HEK293 (cell line): ENCODE data around the gene TEP1.

Source experiments
- CTCF ChIA-PET: fragments of 350-600 bp; formaldehyde crosslinking; extraction: SDS; loops from one replicate; lab custom pipeline; 2021; ENCODE audit warnings: antibody characterized with exemption; lab: Yijun Ruan, JAX
- POLR2A ChIA-PET: fragments of 300-600 bp; formaldehyde crosslinking; extraction: SDS; loops from one replicate; lab custom pipeline; 2020; ENCODE audit warnings: antibody characterized with exemption, inconsistent platforms; lab: Yijun Ruan, JAX
- H3K27ac ChIP-seq: fragments of 200-500 bp; sonication (Bioruptor generic); 2 replicates; pipeline ENCODE4 v1.5.1; 2014; ENCODE audit warnings: low read depth, low read length, control low read depth, inconsistent platforms; ENCODE audit errors: extremely low read depth
- H3K36me3 ChIP-seq, 2 experiments: fragments of 200-500 bp in 1 of 2; sonication (Bioruptor generic) in 1 of 2; 1 replicate in 1 of 2; 2 replicates in 1 of 2; pipeline ENCODE4 v1.5.1; 2014 to 2017; ENCODE audit warnings: inconsistent platforms in 2 of 2, low read length in 2 of 2; ENCODE audit not compliant: control insufficient read depth in 2 of 2, insufficient read depth in 1 of 2
- H3K4me1 ChIP-seq: fragments of 200-500 bp; sonication (Bioruptor generic); 2 replicates; pipeline ENCODE4 v1.5.1; 2014; ENCODE audit warnings: mild to moderate bottlenecking, low read length, inconsistent platforms; ENCODE audit not compliant: control insufficient read depth, insufficient read depth
- H3K4me3 ChIP-seq: 2 replicates; pipeline ENCODE4 v1.5.1; 2011; ENCODE audit warnings: low read depth, mild to moderate bottlenecking, control low read depth, low read length, moderate library complexity
- H3K9me3 ChIP-seq: fragments of 200-500 bp; sonication (Bioruptor generic); 2 replicates; pipeline ENCODE4 v1.5.1; 2014; ENCODE audit warnings: low read depth, low read length, inconsistent platforms; ENCODE audit not compliant: control insufficient read depth, insufficient read depth
- AEBP2 ChIP-seq: fragments of 450-650 bp; formaldehyde crosslinking; IDR thresholded peaks from 2 replicates; pipeline ENCODE4 v1.5.1; 2016; ENCODE audit warnings: missing biosample characterization, missing genetic modification characterization, borderline replicate concordance
- EGR2 ChIP-seq: fragments of 450-650 bp; formaldehyde crosslinking; IDR thresholded peaks from 2 replicates; pipeline ENCODE4 v1.5.1; 2016; ENCODE audit warnings: low read depth, missing biosample characterization, missing genetic modification characterization
- HOXC10 ChIP-seq: sonication (generic); formaldehyde crosslinking; IDR thresholded peaks from 2 replicates; pipeline ENCODE4 v1.8.1; 2023; ENCODE audit warnings: mild to moderate bottlenecking, missing genetic modification reagents
- PATZ1 ChIP-seq: fragments of 450-650 bp; formaldehyde crosslinking; IDR thresholded peaks from 2 replicates; pipeline ENCODE4 v1.5.1; 2016; ENCODE audit warnings: missing biosample characterization, missing genetic modification characterization
- YY2 ChIP-seq: fragments of 450-650 bp; formaldehyde crosslinking; IDR thresholded peaks from 2 replicates; pipeline ENCODE4 v1.5.1; 2016; ENCODE audit warnings: missing biosample characterization, missing genetic modification characterization
- ZBTB49 ChIP-seq: fragments of 450-650 bp; formaldehyde crosslinking; IDR thresholded peaks from 2 replicates; pipeline ENCODE4 v1.5.1; 2016; ENCODE audit warnings: missing biosample characterization, missing genetic modification characterization, low read depth
- ZFP37 ChIP-seq: fragments of 450-650 bp; formaldehyde crosslinking; IDR thresholded peaks from 2 replicates; pipeline ENCODE4 v1.5.1; 2016; ENCODE audit warnings: missing biosample characterization, missing genetic modification characterization
- ZNF157 ChIP-seq: fragments of 450-650 bp; formaldehyde crosslinking; IDR thresholded peaks from 2 replicates; pipeline ENCODE4 v1.5.1; 2016; ENCODE audit warnings: missing biosample characterization, missing genetic modification characterization
- ZNF16 ChIP-seq: fragments of 450-650 bp; formaldehyde crosslinking; IDR thresholded peaks from 2 replicates; pipeline ENCODE4 v1.5.1; 2016; ENCODE audit warnings: low read depth, missing biosample characterization, missing genetic modification characterization
- ZNF2 ChIP-seq: fragments of 450-650 bp; formaldehyde crosslinking; IDR thresholded peaks from 2 replicates; pipeline ENCODE4 v1.5.1; 2016; ENCODE audit warnings: missing biosample characterization, missing genetic modification characterization
- ZNF280C ChIP-seq: fragments of 450-650 bp; formaldehyde crosslinking; IDR thresholded peaks from 2 replicates; pipeline ENCODE4 v1.5.1; 2016; ENCODE audit warnings: missing biosample characterization, missing genetic modification characterization
- ZNF324 ChIP-seq: fragments of 450-650 bp; formaldehyde crosslinking; IDR thresholded peaks from 2 replicates; pipeline ENCODE4 v1.5.1; 2016; ENCODE audit warnings: missing biosample characterization, missing genetic modification characterization
- ZNF433 ChIP-seq: fragments of 450-650 bp; formaldehyde crosslinking; IDR thresholded peaks from 2 replicates; pipeline ENCODE4 v1.5.1; 2016; ENCODE audit warnings: missing biosample characterization, missing genetic modification characterization, low read depth
- ZNF521 ChIP-seq: fragments of 450-650 bp; formaldehyde crosslinking; IDR thresholded peaks from 2 replicates; pipeline ENCODE4 v1.5.1; 2017; ENCODE audit warnings: missing biosample characterization, mild to moderate bottlenecking, missing genetic modification characterization
- ZNF529 ChIP-seq: fragments of 450-650 bp; formaldehyde crosslinking; IDR thresholded peaks from 2 replicates; pipeline ENCODE4 v1.5.1; 2017; ENCODE audit warnings: missing genetic modification characterization, missing biosample characterization; ENCODE audit not compliant: insufficient replicate concordance
- ZNF548 ChIP-seq: fragments of 450-650 bp; formaldehyde crosslinking; IDR thresholded peaks from 2 replicates; pipeline ENCODE4 v1.5.1; 2016; ENCODE audit warnings: missing biosample characterization, missing genetic modification characterization
- ZNF549 ChIP-seq: fragments of 450-650 bp; IDR thresholded peaks from 2 replicates; pipeline ENCODE4 v1.5.1; 2018; ENCODE audit warnings: missing biosample characterization, missing genetic modification characterization, mild to moderate bottlenecking, inconsistent platforms, moderate library complexity
- ZNF555 ChIP-seq: fragments of 450-650 bp; formaldehyde crosslinking; conservative IDR thresholded peaks from 2 replicates; pipeline ENCODE4 v1.5.1; 2017; ENCODE audit warnings: missing biosample characterization, mild to moderate bottlenecking, missing genetic modification characterization, inconsistent platforms
- ZNF610 ChIP-seq: fragments of 450-650 bp; formaldehyde crosslinking; IDR thresholded peaks from 2 replicates; pipeline ENCODE4 v1.5.1; 2016; ENCODE audit warnings: missing biosample characterization, missing genetic modification characterization, borderline replicate concordance
- ZNF664 ChIP-seq: fragments of 450-650 bp; formaldehyde crosslinking; IDR thresholded peaks from 2 replicates; pipeline ENCODE4 v1.5.1; 2016; ENCODE audit warnings: missing biosample characterization, missing genetic modification characterization
- ZNF792 ChIP-seq: fragments of 450-650 bp; formaldehyde crosslinking; IDR thresholded peaks from 2 replicates; pipeline ENCODE4 v1.5.1; 2016; ENCODE audit warnings: missing biosample characterization, missing genetic modification characterization
- TF ChIP-seq, protein P1 (sequence below): fragments of 450-650 bp; formaldehyde crosslinking; IDR thresholded peaks from 2 replicates; pipeline ENCODE4 v1.5.1; 2016; ENCODE audit warnings: missing biosample characterization, missing genetic modification characterization
- TF ChIP-seq, protein P2 (sequence below): fragments of 450-650 bp; formaldehyde crosslinking; IDR thresholded peaks from 2 replicates; pipeline ENCODE4 v1.5.1; 2016; ENCODE audit warnings: missing biosample characterization, missing genetic modification characterization
- TF ChIP-seq, protein P3 (sequence below): fragments of 450-650 bp; formaldehyde crosslinking; IDR thresholded peaks from 2 replicates; pipeline ENCODE4 v1.5.1; 2016; ENCODE audit warnings: missing biosample characterization, missing genetic modification characterization

Gene TEP1

DNA sequence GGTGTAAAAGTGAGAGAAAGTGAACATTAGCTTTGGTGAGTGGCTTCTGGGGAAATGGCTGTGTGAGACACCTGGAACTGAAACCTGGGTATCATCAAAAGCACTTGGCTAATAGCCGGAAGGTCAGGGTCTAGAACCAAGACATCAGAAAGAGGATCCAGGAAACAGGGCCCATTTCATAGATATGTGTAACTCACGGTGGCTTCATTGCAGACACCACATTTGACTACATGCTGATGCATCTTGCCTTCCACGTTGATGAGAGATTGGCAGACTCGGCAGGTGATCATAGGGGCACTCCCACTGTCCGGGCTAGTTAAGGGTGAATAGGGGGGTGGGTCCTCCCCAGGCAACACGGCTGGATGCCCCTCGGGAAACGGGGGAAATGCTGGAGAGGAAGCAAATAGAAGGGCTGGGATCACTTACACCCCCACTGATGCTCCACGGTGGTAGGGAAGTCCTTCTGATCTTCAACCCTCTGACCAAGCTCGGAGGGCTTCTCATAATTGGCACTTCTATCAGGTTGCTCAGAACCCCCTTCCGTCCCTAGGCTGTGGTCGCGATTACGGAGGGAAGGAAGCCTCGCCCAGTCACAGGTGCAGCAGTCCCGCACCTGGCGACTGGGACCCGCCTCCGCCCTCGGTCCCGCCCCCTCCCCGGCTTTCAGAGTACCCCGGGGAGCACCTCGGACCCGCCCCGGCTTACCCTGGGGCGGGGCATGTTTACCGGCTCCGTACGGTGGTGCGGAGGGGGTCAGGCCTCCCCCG lies 47.3 kb upstream of the TEP1 start:
- ChIA-PET CTCF (interaction anchor here (1.4 kb wide), 1 partner anchor 46 kb away, joined by 10 read pairs; no protein-coding TSS in a partner anchor), POLR2A (interaction anchor here (0.9 to 2.6 kb wide), 11 partner anchors 9 to 230 kb away, joined by 3 to 55 read pairs (median 4); partner anchors contain the start of genes PARP2, PNP, RNASE4 and TEP1)
- H3K27ac ChIP-seq, result peak overlapping the region; percentile 83
- TF ChIP-seq, protein P1, sequence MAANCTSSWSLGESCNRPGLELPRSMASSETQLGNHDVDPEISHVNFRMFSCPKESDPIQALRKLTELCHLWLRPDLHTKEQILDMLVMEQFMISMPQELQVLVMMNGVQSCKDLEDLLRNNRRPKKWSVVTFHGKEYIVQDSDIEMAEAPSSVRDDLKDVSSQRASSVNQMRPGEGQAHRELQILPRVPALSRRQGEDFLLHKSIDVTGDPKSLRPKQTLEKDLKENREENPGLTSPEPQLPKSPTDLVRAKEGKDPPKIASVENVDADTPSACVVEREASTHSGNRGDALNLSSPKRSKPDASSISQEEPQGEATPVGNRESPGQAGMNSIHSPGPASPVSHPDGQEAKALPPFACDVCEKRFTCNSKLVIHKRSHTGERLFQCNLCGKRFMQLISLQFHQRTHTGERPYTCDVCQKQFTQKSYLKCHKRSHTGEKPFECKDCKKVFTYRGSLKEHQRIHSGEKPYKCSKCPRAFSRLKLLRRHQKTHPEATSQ (tag by site-specific recombination), result no peak
- no peak for TF ChIP-seq AEBP2 (tag by site-specific recombination)
- TF ChIP-seq, protein P2, sequence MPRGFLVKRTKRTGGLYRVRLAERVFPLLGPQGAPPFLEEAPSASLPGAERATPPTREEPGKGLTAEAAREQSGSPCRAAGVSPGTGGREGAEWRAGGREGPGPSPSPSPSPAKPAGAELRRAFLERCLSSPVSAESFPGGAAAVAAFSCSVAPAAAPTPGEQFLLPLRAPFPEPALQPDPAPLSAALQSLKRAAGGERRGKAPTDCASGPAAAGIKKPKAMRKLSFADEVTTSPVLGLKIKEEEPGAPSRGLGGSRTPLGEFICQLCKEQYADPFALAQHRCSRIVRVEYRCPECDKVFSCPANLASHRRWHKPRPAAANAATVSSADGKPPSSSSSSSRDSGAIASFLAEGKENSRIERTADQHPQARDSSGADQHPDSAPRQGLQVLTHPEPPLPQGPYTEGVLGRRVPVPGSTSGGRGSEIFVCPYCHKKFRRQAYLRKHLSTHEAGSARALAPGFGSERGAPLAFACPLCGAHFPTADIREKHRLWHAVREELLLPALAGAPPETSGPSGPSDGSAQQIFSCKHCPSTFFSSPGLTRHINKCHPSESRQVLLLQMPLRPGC (tag by site-specific recombination), result no peak
- no peak for TF ChIP-seq ZBTB49 (tag by site-specific recombination)
- TF ChIP-seq ZNF549, result no peak
- TF ChIP-seq ZNF664, result no peak
- no peak for TF ChIP-seq ZNF157
- no peak for TF ChIP-seq ZNF555
- peak; percentile 19; the same call in 1 of the 2 replicates for TF ChIP-seq EGR2 (tag by site-specific recombination)
- TF ChIP-seq ZNF548 (tag by site-specific recombination), result no peak
- TF ChIP-seq ZNF529 (tag by site-specific recombination), result no peak
- no peak for TF ChIP-seq ZFP37
- no peak for TF ChIP-seq PATZ1 (tag by site-specific recombination)
- TF ChIP-seq ZNF433, result no peak
- TF ChIP-seq ZNF792 (tag by site-specific recombination), result no peak
- no peak for TF ChIP-seq ZNF521 (tag by site-specific recombination)
- TF ChIP-seq, protein P3, sequence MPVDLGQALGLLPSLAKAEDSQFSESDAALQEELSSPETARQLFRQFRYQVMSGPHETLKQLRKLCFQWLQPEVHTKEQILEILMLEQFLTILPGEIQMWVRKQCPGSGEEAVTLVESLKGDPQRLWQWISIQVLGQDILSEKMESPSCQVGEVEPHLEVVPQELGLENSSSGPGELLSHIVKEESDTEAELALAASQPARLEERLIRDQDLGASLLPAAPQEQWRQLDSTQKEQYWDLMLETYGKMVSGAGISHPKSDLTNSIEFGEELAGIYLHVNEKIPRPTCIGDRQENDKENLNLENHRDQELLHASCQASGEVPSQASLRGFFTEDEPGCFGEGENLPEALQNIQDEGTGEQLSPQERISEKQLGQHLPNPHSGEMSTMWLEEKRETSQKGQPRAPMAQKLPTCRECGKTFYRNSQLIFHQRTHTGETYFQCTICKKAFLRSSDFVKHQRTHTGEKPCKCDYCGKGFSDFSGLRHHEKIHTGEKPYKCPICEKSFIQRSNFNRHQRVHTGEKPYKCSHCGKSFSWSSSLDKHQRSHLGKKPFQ, result no peak
- TF ChIP-seq ZNF324, result no peak
- TF ChIP-seq HOXC10 (CRISPR knock-in tag), result no peak
- no peak for TF ChIP-seq ZNF280C (tag by site-specific recombination)
- no peak for TF ChIP-seq YY2
- no peak for TF ChIP-seq ZNF2 (tag by site-specific recombination)
- TF ChIP-seq ZNF610 (tag by site-specific recombination), result no peak
- no peak for TF ChIP-seq ZNF16 (tag by site-specific recombination)

More for the DNA sequence above, 47.3 kb upstream of the TEP1 start:
- H3K9me3 ChIP-seq, result no peaks in the 10 kb centered on the region
- peaks cover 10% of the 10 kb centered on the region for H3K4me1 ChIP-seq
- H3K36me3 ChIP-seq, result peaks cover 24 to 47% of the 10 kb centered on the region in 2 experiments; a peak in 2 of 3 replicates
- H3K4me3 ChIP-seq, result peak overlapping the region; percentile 85
